Measurements from ENCODE around the gene TMEM145.
"Not testable (repeated sequence)": the region's sequence is repeated elsewhere in the genome, so short reads cannot be mapped to it uniquely, and the experiment has no call there.

The TMEM145 gene

DNA sequence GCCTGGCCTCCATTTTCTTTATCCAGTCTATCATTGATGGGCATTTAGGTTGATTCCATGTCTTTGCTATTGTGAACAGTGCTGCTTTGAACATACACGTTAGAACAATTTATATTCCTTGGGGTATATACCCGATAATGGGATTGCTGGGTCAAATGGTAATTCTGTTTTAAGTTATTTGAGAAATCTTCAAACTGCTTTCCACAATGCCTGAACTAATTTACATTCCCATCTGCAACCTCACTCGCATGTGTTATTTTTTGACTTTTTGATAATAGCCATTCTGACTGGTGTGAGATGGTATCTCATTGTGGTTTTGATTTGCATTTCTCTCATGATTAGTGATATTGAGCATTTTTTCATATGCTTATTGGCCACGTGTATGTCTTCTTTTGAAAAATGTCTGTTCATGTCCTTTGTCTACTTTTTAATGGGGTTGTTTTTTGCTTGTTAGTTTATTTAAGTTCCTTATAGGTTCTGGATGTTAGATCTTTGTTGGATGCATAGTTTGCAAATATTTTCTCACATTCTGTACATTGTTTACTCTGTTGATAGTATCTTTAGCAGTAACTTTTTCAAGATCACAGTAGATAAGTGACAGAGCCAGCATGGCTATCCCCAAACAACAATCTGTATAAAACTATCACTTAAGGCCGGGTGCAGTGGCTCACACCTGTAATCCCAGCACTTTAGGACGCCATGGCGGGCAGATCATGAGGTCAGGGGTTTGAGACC is 26.2 kb downstream of the TMEM145 start:
- DNase-seq: not testable (repeated sequence)

DNA sequence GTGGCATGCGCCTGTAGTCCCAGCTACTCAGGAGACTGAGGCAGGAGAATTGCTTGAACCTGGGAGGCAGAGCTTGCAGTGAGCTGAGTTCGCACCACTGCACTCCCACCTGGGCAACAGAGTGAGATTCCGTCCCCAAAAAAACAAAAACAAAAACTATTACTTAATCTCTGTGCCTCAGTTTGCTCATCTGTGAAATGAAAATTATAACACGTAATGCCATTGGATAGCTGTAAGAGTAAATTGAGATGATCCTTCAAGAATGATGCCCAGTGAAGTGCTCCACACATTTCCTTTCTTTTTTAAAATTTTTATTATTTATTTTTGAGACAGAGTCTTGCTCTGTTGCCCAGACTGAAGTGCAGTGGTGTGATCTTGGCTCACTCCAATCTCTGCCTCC is 26.8 kb downstream of the TMEM145 start:
- not testable (repeated sequence) for DNase-seq

DNA sequence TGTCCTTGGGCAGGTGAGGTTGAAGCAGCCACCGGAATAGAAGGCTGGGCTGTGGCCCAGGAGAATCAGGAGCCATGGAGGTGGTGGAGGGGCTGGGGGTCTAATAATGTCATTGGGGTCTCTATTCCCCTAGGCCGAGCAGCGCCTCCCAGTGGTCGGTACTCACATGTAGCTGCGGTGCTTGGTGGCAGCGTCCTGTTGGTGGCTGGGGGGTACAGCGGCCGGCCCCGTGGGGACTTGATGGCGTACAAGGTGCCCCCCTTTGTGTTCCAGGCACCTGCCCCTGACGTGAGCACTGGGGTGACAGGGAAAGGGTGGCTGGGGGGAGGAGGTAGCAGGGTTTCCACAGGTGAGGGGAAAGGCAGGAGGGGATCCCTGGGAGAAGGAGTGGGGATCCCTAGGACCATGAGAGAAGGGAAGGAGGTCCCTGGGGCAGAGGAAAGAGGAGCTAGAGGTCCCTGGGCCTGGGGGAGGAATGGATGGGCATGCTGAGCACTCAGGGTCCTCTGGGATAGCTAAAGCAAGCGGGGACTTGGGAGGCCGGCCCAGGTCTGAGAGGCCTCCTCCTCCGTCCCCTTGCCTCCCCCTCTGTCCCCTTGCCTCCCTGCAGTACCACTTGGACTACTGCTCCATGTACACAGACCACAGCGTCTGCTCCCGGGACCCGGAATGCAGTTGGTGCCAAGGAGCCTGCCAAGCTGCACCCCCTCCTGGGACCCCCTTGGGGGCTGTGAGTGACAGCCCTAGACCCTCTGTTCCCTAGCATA is 30.4 kb downstream of the TMEM145 start:
- no peak for DNase-seq

DNA sequence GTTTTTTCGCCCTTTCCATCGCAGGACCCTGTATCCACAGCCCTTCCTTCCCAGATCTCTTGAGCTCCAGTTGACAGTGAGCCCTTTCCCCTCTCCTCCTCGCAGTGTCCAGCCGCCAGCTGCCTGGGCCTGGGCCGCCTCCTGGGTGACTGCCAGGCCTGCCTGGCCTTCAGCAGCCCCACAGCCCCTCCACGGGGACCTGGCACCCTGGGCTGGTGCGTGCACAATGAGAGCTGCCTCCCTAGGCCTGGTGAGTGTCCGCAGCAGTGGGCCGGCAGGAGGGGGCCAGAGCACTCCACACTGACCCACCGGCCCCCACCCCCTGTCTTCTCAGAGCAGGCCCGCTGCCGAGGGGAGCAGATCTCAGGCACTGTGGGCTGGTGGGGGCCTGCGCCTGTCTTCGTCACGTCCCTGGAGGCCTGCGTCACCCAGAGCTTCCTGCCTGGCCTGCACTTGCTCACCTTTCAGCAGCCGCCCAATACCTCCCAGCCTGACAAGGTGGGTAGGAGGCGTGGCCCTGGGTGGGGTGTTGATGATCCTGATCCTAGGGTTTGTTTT is 31.3 kb downstream of the TMEM145 start:
- no peak for DNase-seq

DNA sequence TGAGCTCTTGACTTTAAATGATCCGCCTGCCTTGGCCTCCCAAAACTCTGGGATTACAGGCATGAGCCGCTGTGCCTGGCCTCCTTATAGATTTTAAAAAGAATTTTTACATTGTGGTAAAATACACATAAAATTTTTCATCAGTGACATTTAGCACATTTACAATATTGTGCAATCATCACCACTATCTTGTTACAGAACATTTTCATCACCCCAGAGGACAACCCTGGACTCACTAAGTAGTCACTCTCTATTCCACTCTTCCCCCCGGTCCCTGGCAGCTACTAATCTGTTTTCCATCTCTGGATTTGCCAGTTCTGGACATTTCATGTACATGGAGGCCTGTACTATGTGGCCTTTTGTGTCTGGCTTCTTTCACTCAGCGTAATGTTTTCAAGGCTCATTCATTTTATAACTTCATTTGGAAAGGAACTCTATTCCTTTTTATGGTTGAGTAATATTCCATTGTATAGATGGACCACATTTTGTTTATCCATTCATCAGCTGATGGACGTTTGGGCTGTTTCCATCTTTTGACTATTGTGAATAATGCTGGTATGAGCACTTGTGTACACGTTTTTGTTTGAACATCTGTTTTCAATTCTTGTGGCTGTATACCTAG is 32.2 kb downstream of the TMEM145 start:
- DNase-seq: no peak

DNA sequence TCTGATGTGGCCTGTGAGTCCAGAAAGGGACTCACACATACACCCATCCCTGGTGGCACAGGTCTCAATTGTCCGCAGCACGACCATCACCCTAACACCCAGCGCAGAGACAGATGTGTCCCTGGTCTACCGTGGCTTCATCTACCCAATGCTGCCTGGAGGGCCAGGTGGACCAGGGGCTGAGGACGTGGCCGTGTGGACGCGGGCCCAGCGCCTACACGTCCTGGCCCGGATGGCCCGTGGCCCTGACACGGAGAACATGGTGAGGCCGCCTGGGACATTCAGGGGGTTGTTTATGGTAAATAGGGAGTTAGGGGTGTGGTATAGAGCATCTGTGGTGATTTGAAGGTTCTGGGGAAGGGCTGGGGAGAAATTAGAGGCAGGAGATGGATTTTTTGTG is 35.1 kb downstream of the TMEM145 start:
- no peak for DNase-seq

DNA sequence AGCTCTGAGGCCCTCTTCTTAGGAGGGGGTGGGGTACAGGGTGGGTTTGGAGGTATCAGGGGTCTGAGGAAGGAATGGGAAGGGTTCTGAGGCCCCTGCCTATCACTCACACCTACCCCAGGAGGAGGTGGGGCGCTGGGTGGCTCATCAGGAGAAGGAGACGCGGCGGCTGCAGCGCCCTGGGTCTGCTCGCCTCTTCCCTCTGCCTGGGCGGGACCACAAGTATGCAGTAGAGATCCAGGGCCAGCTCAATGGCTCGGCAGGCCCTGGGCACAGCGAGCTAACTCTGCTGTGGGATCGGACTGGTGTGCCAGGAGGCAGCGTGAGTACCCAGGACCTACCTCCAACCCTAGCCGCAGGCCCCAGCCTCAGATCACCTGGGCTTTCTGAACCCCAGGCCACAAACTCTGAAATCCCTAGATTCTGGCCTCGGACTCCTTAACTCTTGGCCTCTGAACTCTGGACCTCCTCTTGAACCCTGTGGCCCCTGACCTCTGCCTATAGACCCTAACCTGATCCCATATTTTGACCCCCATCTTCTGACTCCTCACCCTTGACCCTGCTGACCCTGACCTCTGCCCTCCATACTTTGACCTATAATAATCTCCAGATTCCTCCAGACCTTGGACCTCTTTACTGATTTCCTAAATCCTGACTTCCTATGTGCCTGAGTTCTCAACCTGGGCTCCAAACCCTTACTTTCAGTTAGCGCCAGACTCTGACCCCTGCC is 36.4 kb downstream of the TMEM145 start:
- DNase-seq: no peak

DNA sequence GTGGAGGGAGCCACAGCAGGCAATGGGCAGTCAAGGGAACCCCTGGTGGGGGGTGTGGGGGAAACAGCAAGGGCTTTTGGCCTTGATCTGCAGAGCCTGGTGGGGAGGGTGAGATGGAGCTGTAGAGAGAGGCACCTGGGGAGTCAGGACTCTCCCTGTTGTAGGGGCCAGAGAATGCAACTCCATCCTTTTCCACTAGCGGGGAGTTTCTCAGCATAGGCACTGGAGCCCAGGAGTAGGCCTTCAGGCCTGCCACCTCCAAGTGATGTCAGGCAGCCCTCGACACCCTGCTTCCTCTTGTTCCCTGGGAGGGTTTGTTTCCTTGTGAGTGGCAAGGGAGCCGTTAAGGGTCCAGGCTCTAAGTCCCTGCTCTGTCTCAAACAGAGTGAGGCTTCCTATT is 37.3 kb downstream of the TMEM145 start:
- DNase-seq: no peak

DNA sequence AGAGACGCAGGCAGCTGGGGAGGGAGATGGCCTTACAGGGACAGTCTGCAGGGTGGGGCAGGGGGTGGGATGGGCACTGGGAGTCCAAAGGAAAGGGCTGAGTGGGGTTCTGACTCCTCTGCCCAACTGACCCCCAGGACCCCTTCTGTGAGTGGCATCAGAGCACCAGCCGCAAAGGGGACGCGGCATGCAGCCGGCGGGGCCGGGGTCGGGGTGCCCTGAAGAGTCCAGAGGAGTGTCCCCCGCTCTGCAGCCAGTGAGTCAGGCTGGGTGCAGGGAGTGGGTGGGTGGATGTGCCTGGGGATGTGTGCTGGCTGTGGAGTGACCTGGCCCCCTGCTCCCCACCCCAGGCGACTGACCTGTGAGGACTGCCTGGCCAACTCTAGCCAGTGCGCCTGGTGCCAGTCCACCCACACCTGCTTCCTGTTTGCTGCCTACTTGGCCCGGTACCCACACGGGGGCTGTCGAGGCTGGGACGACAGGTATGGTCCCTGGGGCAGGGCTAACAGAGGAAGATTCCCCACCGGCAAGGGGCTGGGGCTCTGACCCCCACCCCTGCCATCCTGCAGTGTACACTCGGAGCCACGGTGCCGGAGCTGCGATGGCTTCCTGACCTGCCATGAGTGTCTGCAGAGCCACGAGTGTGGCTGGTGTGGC is 38.1 kb downstream of the TMEM145 start:
- DNase-seq: no peak

DNA sequence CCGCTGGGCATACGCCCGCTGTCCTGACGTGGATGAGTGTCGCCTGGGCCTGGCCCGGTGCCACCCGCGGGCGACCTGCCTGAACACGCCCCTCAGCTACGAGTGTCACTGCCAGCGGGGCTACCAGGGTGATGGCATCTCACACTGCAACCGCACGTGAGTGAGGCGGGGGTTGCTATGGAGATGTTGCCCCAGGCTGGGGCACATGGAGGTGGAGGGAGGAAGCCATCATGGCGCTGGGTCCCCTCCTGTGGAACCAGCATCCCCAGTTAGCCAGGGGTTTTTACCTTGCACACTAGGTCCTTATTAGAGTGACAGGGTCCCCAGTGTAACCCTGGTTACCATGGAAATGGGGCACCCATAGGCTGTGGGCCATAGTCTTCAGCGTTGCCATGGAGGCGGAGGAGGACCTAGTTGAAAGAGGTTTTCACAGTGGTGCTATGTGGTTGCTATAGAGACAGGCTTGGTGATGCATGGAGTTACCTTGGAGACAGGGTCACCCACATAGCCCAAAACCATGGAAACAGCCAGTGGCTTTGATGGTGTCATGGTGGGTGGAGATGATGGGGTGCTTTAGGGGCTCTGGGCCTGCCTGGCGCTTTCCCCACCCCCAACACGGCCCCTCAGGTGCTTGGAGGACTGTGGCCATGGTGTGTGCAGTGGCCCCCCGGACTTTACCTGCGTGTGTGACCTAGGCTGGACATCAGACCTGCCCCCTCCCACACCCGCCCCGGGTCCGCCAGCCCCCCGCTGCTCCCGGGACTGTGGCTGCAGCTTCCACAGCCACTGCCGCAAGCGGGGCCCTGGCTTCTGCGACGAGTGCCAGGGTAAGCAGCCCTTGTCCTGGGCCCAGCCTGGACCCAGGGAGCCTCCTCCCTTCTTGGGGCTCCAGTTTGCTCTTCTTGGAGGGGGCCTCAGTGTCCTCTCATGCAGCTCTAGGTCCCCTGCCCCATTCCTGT is 39.5 kb downstream of the TMEM145 start:
- no peak for DNase-seq

DNA sequence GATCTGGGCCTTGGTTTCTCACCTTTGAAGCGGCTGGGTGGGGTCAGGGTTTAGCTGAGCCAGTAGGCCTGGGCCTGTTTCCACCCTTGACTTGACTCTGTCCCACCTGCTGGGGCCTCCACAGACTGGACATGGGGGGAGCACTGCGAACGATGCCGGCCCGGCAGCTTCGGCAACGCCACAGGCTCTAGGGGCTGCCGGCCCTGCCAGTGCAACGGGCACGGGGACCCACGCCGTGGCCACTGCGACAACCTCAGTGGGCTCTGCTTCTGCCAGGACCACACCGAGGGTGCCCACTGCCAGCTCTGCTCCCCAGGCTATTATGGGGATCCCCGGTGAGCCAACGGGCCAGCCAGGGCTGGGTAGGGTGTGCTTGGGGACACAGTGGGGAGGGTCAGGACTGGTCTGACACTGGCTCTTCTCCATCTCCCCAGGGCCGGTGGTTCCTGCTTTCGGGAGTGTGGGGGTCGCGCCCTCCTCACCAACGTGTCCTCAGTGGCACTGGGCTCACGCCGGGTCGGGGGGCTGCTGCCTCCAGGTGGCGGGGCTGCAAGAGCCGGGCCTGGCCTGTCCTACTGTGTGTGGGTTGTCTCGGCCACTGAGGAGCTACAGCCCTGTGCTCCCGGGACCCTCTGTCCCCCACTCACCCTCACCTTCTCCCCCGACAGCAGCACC is 40.4 kb downstream of the TMEM145 start:
- no peak for DNase-seq

DNA sequence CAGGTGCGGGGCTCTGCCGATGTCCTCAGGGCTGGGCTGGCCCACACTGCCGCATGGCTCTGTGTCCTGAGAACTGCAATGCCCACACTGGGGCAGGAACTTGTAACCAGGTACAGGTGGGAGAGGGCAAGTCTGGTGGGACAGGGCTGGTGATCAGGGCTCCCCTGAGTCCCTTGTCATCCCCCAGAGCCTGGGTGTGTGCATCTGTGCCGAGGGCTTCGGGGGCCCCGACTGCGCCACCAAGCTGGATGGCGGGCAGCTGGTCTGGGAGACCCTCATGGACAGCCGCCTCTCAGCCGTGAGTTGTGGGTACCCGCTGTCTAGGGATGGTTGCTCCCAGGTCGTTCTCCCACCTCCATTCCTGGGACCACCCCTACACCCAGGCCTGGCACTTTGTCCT is 42.8 kb downstream of the TMEM145 start:
- no peak for DNase-seq

DNA sequence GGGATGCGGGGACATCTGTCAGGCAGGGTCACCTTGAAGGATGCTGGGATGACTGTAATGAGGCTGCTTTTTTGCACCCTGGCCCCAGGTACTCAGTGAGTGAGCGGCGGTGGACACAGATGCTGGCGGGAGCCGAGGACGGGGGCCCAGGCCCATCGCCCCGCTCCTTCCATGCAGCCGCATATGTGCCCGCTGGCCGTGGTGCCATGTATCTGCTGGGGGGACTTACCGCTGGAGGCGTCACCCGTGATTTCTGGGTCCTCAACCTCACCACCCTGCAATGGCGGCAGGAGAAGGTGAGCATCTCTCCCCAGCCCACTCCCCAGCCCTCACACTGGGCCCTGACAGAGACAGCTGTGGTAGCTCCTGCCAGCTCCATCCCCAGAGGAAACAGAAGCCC is 43.6 kb downstream of the TMEM145 start:
- no peak for DNase-seq

DNA sequence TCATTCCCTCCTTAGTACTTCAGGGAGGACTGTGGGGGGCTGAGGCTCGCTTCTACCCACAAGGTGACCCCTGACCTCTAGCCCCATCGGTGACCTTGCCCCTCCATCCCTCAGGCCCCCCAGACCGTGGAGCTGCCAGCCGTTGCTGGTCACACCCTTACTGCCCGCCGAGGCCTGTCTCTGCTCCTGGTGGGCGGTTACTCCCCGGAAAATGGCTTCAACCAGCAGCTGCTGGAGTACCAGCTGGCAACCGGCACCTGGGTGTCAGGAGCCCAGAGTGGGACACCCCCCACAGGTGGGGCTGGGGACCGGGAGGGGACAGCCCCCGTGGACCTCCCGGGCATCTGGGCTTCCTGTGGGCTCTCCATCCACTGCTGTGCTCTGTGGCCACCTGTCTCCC is 44.2 kb downstream of the TMEM145 start:
- DNase-seq: no peak

DNA sequence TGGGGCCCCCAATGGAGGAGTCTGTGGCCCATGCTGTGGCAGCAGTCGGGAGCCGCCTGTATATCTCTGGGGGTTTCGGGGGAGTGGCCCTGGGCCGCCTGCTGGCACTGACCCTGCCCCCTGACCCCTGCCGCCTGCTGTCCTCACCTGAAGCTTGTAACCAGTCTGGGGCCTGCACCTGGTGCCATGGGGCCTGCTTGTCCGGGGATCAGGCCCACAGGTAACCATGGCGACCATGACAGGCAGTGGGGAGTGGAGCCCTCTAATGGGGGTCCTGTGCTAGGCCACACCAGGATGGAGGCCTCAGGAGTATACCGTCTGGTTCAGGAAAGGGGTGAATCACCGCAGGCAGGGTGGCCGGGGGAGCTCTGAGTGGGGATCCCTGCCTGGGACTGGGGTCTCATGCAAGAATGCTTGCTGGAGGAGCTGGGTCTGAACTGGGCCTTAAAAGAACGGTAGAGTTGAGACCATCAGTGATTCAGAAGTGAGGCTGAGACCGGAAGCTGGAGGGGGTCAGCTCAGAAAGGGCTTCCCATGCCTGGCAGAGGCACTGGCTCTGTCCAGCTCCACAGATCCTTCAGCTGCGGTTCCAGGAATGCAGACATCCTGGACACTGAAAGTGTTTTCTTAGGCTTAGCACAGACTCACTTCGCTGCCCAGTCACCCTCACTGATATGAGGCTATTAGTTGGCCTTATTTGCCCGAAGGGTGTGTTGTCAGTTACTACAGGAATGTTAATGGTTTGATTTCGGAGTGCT is 47.9 kb downstream of the TMEM145 start:
- DNase-seq: no peak

DNA sequence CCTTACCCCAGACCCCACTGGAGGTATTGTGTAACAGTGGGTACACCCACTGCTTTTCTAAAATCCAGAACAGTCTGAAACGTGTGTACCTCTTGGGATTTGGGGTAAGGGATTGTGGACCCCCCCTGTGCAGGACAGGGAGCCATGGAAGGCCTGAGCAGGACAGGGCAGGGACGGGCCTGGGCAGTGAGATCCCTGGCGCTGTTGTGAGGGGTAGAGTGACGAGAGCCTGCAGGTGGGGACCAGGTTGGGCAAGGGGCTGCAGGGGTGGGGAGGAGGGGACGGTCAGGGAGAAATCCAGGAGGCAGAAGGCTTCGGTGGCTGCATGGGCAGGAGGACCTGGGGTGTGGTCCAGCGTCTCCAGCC is 48.4 kb downstream of the TMEM145 start:
- no peak for DNase-seq

DNA sequence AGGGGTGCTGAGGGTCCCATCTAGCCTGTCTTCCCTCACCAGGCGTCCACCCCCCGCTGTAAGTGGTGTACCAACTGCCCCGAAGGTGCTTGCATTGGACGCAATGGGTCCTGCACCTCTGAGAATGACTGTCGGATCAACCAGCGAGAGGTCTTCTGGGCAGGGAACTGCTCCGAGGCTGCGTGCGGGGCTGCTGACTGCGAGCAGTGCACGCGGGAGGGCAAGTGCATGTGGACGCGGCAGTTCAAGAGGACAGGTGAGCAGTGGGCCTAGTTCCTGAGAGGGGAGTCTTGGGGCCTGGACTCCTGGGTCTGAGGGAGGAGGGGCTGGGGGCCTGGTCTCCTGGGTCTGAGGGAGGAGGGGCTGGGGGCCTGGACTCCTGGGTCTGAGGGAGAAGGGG is 49.2 kb downstream of the TMEM145 start:
- DNase-seq: no peak

DNA sequence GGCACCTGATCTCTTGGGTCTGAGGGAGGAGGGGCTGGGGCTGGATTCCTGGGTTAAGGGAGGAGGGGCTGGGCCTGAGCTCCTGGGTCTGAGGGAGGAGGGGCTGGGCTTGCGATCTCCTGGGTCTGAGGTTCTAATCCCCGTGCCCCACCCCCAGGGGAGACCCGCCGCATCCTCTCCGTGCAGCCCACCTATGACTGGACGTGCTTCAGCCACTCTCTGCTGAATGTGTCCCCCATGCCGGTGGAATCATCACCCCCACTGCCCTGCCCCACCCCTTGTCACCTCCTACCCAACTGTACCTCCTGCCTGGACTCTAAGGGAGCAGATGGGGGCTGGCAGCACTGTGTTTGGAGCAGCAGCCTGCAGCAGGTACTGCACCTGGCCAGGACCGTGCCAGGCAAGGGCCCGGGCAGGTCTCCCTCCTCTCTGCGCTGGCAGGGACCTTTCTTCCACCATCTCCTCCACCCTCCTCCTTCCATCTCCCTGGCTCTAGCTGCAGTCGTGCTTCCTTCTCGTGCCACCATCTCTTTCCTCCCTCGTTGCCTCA is 49.9 kb downstream of the TMEM145 start:
- no peak for DNase-seq

DNA sequence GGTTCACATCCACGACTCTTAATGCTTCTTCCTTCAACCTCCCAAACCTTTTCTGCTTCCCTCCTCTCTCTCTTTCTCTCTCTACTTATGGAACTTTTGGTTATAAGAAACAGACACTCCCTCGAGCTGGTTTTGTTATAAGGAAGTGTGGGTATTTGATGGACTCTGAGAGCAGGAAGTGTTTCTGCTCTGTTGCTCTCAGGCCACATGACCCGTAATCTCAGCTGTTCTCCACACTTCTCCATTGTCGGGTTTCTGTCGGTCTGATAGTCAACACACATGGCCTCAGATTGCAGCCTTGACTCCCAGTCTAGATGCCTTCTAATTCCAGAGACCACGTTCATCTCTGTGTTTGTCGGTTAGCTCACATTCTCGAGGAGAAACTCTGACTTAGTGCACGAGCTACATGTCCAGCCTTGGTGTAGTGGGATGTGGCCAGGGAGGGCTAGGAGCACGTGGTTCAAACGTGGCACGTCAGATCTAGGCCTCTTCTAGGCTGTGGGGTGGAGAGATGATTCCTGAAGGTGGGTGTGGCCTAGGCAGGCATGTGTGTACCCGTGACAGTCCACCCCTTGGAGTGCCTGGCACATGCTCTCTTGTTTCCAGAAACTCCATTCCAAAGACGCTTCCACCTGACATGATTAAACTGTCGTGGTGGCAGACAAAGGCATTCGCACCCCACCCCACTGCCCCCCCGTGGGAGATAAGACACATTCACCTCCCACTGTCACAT is 50.7 kb downstream of the TMEM145 start:
- peak; percentile 38 to 52 for DNase-seq
